SH-SY5Y (cell line): ENCODE measurements around the gene ZFP36L1.

Source experiments
- GATA2 ChIP-seq: IDR thresholded peaks from 2 replicates; pipeline ENCODE4 v1.6.1; 2011; ENCODE audit warnings: mild to moderate bottlenecking, low read depth, low read length
- GATA3 ChIP-seq: IDR thresholded peaks from 2 replicates; pipeline ENCODE4 v1.6.1; 2011; ENCODE audit warnings: low read depth, mild to moderate bottlenecking, low read length, moderate library complexity

- TF ChIP-seq GATA3, result no peak
- TF ChIP-seq GATA2, result no peak
Measured at GRCh38 chr14:68767248-68767645, 25.6 kb downstream of the ZFP36L1 start.
